ENCODE data around the gene B4GAT1.

- peak in 5 of 6 experiments; percentile 24 to 56 (median 49) for TF ChIP-seq CTCF (IDR thresholded peaks at IDR 0.05)
- TF ChIP-seq POLR2A (IDR thresholded peaks at IDR 0.05), result no peak
- no peak for TF ChIP-seq EP300 (IDR thresholded peaks at IDR 0.05)
Measured at GRCh38 chr11:66363805-66364535, 16.5 kb upstream of the B4GAT1 start.

All from upper lobe of left lung (tissue), 4 donors.